H1 (cell line): Measurements from ENCODE around the gene ADCY2. TPM values are rescaled to one million over a fixed set of nuclear protein-coding genes. Genes with fewer than 3 reads are reported as not detected.

Experiments used
- CHD7 ChIP-seq: fragments of 300-600 bp; sonication (generic); IDR thresholded peaks from 2 replicates; pipeline ENCODE4 v1.7.1; 2012; ENCODE audit warnings: low read length, moderate library complexity, mild to moderate bottlenecking, inconsistent platforms; ENCODE audit not compliant: insufficient replicate concordance
- CTCF ChIP-seq, 3 experiments: IDR thresholded peaks; 1 replicate in 2 of 3; 2 replicates in 1 of 3; pipeline versions ENCODE4 v1.5.1 to v1.6.1; 2011; ENCODE audit warnings: low read length in 3 of 3, mild to moderate bottlenecking in 3 of 3, inconsistent platforms in 2 of 3, low read depth in 1 of 3, moderate library complexity in 1 of 3; ENCODE audit not compliant: insufficient read depth in 1 of 3; ENCODE audit errors: control extremely low read depth in 1 of 3
- EP300 ChIP-seq, 2 experiments: IDR thresholded peaks; 1 replicate in 1 of 2; 2 replicates in 1 of 2; pipeline ENCODE4 v1.6.1; 2011 to 2012; ENCODE audit warnings: low read depth in 2 of 2, low read length in 2 of 2, mild to moderate bottlenecking in 2 of 2, borderline replicate concordance in 1 of 2, inconsistent platforms in 1 of 2, moderate library complexity in 1 of 2
- HDAC2 ChIP-seq, 2 experiments: fragments of 300-600 bp in 1 of 2; sonication (generic) in 1 of 2; IDR thresholded peaks; 2 replicates each; pipeline ENCODE4 v1.6.1; 2011 to 2012; ENCODE audit warnings: low read depth in 2 of 2, low read length in 2 of 2, mild to moderate bottlenecking in 2 of 2, moderate library complexity in 2 of 2, borderline replicate concordance in 1 of 2, inconsistent platforms in 1 of 2
- KDM1A ChIP-seq: fragments of 200-600, 300-600 bp; sonication (generic); IDR thresholded peaks from 2 replicates; pipeline ENCODE4 v1.7.1; 2016; ENCODE audit warnings: mild to moderate bottlenecking, low read length, borderline replicate concordance
- POLR2A ChIP-seq, 2 experiments: IDR thresholded peaks; 1 replicate in 1 of 2; 2 replicates in 1 of 2; pipeline ENCODE4 v1.6.1; 2011; ENCODE audit warnings: low read depth in 2 of 2, low read length in 2 of 2, mild to moderate bottlenecking in 2 of 2; ENCODE audit errors: control extremely low read depth in 1 of 2
- TCF12 ChIP-seq: IDR thresholded peaks from 2 replicates; pipeline ENCODE4 v1.6.1; 2011; ENCODE audit warnings: low read depth, mild to moderate bottlenecking, low read length
- polyA plus RNA-seq, 7 experiments: library from polyadenylated mRNA; depleted of rRNA in 3 of 7; stranded (reverse) in 5 of 7; unstranded in 2 of 7; fragments of >200 nt in 5 of 7; fragments of 200-250 nt in 2 of 7; gene quantifications; 1 replicate in 5 of 7; 2 replicates in 1 of 7; 4 replicates in 1 of 7; pipeline versions ENCODE4 v1.2.1 to v1.2.3, GENCODE V29; 2011 to 2013; ENCODE audit warnings: missing spikeins in 2 of 7, mixed read lengths in 2 of 7
- total RNA-seq: library from RNA; stranded (reverse); fragmentation: NEBNext Ultra II Directional; extraction: Animal tissue kit (Norgen Biotek cat#: 25700); gene quantifications from 2 replicates; pipeline ENCODE4 v1.2.1, GENCODE V29; 2021

The ADCY2 gene
- total and polyA plus RNA-seq, 2 of the 8 experiments (the other 6 are each of a cell fraction or from before 2014, with no cell fraction given): 35.8 to 122 TPM

GRCh38 chr5:7420510-7421280 lies 24.8 kb downstream of the ADCY2 start (continued):
- TF ChIP-seq CHD7 (peak; percentile 53), POLR2A (IDR thresholded peaks at IDR 0.05; ENCODE audit: control extremely low read depth in 1 of 2, low read depth in 2 of 2, low read length in 2 of 2) (peak in 1 of 2 experiments; percentile 41; a peak in 1 of 3 replicates), HDAC2 (IDR thresholded peaks at IDR 0.05; ENCODE audit: borderline replicate concordance in 1 of 2, low read depth in 2 of 2, low read length in 2 of 2) (no peak), EP300 (IDR thresholded peaks at IDR 0.05; ENCODE audit: borderline replicate concordance in 1 of 2, low read depth in 2 of 2, low read length in 2 of 2) (no peak), CTCF (IDR thresholded peaks at IDR 0.05; ENCODE audit: control extremely low read depth in 1 of 3, insufficient read depth in 1 of 3, low read depth in 1 of 3, low read length in 3 of 3) (no peak), TCF12 (no peak), KDM1A (no peak)
